Stimulated activated CD8-positive, alpha-beta memory T cell treated with anti-CD3 and anti-CD28 coated beads, Interleukin-12 subunit alpha, Interleukin-12 subunit beta, amount 100 ng/mL, for 24 hours (primary cell): Measurements from ENCODE around the gene RANBP2.
A peak's percentile ranks its signal among the peaks of the same experiment; 100 is the strongest.

Source experiments
- DNase-seq: peaks from one replicate; pipeline ENCODE4 v3.0.0-alpha.2; 2020; ENCODE audit errors: extremely low read depth

RANBP2 gene

DNA sequence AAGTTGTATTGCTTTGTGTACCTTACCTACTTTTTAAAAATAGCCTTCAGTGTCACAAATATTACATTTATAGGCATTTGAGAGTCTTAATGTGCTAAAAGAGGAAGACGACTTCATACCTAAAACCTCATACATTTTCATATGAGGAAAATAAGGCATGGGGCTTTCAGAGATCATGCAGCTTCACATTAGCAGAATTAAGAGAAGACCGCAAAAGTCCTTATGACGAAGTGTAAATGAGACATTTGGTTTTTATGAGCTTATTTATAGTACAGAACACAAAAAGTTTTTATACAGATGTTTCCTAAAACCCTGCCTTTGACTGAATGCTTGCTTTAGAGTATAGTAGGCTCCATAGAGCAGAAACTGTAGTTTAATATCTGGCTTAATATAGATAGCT, 57.2 kb downstream of the RANBP2 start:
- no peak for DNase-seq

- no peak for DNase-seq
These were observed 59.6 kb downstream of the RANBP2 start for GRCh38 chr2:108778857-108779256.

GRCh38 chr2:108786008-108786353, 66.7 kb downstream of the RANBP2 start:
- no peak for DNase-seq

- peak; percentile 76 for DNase-seq
These were observed 67.3 kb downstream of the RANBP2 start, which contains the start of gene CCDC138 for GRCh38 chr2:108786354-108787215. TSS of gene CCDC138 (plus strand) at chr2:108786771. CDS start at chr2:108786823, 52 bp downstream.

DNA sequence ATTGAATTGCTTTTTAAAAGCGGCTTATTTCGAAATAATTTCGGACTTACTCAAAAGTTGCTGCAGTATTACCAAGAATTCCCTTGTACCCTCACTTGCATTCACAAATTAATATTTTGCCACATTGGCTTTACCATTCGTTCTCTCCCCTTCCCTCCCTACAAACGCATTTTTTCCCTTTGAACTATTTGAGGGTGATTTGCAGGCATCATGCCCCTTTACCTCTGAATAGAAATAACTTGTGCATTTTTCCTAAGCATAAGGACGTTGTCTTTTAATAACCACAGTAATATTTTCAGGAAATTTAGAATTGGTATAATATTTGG, 67.9 kb downstream of the RANBP2 start:
- DNase-seq, result no peak

DNA sequence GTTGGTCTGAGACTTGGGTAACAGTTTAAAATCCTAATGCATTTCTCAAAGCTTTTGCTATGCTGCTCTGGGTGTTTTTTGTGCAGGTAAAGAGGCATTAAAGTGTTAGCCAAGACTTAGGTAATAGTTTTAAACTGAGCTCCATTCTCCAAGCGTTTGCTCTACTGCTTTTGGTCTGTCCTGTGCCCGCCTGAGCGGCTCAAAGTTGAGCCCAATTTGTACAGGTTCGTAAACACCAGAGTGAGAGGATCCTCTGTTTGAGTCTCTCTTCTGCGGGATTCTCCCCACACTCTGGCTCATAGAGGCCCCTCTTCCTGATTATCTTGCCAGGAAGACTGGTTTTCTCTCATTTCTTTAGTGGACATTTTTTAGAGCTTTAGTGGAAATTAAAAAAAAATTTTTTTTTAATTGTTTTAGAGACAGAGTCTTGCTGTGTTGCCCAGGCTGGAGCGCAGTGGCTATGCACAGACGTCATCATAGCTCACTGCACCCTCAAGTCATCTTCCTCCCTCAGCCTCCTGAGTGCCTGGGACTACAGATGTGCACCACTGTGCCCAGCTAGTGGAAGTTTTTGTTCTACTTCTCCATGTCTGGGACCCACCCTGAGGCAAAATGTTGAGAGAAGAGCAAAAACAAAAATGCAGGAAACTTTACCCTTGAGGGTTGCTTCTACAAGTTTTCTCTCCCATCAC, 83.9 kb downstream of the RANBP2 start:
- no peak for DNase-seq

DNA sequence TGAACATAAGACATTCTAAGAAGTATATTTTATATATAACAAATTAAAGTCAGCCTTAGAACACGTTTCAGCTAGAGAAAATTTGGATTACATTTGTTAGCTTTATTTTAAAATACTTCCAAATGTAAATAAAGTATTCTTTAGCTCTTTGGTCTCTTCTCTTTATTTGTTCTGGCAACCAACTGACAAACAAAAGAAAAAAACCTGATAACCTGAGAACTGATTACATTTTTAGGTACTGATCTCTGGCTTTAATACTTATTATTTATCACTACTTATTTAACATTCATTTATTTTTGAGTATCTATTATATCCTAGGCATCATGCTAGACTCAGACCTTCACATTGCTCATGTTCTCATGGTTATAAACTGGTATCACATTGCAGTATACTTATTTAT, 85.8 kb downstream of the RANBP2 start:
- no peak for DNase-seq

GRCh38 chr2:108805782-108806181, 86.5 kb downstream of the RANBP2 start:
- DNase-seq, result no peak

- no peak for DNase-seq
These were observed 87.3 kb downstream of the RANBP2 start for GRCh38 chr2:108806371-108807113.

GRCh38 chr2:108809936-108810335, 90.7 kb downstream of the RANBP2 start:
- no peak for DNase-seq

- DNase-seq, result no peak
These were observed 92.0 kb downstream of the RANBP2 start for GRCh38 chr2:108810993-108811957.

- DNase-seq, result no peak
These were observed 94.5 kb downstream of the RANBP2 start for GRCh38 chr2:108813732-108814131.

DNA sequence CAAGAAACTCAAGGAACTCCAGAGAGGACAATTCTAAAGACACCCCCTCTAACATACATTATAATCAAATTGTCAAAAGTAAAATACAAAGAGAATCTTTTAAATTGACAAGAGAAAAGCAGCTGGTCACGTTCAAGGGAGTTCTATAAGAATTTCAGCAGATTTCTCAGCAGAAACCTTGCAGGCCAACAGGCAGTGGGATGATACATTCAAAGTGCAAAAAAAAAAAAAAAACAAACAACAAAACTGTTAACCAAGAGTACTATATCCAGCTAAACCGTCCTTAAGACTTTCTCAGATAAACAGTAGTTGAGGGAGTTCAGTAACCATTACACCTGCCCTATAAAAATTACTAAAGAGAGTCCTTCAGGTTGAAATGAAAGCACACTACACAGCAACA, 101.2 kb downstream of the RANBP2 start:
- DNase-seq, result no peak

GRCh38 chr2:108823286-108823685, 104.0 kb downstream of the RANBP2 start:
- DNase-seq, result no peak

DNA sequence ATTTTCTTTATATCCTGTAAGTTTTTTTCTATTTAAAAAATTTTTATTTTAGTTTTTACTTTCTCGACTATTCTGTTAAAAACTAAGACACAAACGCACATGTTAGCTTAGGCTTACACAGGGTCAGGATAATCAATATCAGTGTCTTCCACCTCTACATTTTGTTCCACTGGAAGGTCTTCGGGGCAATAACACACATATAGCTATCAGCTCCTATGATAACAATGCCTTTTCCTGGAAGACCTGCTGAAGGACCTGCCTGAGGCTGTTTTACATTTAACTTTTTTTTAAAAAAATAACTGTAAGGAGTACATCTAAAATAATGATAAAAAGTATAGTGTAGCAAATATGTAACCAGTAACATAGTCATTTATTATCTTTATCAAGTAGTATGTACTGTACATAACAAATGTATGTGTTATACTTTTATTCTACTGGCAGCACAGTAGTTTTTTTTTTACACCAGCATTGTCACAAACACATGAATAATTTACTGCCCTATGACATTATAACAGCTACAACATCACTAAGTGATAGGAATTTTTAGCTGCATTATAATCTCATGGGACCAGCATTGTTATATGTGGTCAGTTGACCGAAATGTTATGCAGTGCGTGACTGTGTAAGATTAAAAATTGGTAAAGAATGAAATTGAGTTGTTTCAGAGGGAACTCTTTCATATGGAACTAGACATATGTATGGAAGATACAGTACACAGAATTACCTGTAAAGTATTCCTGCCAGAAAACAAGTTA, 105.2 kb downstream of the RANBP2 start:
- DNase-seq, result no peak

GRCh38 chr2:108825254-108825653, 106.0 kb downstream of the RANBP2 start:
- no peak for DNase-seq

- no peak for DNase-seq
These were observed 106.5 kb downstream of the RANBP2 start for GRCh38 chr2:108825736-108826135.

GRCh38 chr2:108829578-108830310, 110.5 kb downstream of the RANBP2 start:
- DNase-seq, result no peak

DNA sequence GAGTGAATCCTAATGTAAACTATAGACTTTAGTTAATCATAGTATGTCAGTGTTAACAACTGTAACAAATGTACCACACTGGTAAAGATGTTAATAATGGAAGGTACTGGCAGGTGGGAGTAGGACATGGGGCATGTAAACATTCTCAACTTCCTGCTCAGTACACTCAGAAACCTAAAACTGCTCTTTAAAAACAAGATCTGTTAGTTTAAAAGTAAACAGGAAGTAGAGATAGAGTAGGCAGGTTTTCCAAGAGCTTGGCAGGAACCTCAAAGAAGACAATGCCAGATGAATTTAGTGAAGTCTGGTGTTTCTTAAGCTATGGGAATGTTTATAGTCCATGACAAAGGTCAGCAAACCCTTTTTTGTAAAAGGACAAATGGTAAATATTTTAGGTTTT, 113.9 kb downstream of the RANBP2 start:
- DNase-seq, result no peak

DNA sequence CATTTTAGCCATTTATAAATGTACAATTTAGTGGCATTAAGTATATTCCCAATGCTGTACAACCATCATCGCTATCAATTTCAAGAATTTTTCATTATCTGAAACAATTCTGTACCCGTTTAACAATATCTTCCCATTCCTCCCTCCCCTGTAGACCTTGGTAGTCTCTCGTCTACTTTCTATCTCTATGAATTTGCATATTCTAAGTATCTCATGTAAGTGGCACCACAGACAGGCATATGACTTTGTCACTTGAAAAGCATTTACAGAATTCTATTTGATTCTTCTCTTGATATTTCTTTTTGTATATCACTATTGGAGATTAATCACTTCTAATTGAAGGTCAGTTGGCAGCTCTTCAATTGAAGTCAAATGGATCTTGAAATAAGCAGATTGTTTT, 115.3 kb downstream of the RANBP2 start:
- DNase-seq, result no peak
